GM10266 (cell line): Measurements from ENCODE around the gene LRP1B.

ENCODE experiments used
- DNase-seq: peaks from one replicate; pipeline ENCODE4 v3.0.0; 2012; ENCODE audit errors: extremely low spot score
- CTCF ChIP-seq: IDR thresholded peaks from 2 replicates; pipeline ENCODE4 v1.5.1; 2012; ENCODE audit warnings: mild to moderate bottlenecking, low read depth; ENCODE audit not compliant: control insufficient read depth, insufficient read depth; ENCODE audit errors: missing control alignments

Gene LRP1B

DNA sequence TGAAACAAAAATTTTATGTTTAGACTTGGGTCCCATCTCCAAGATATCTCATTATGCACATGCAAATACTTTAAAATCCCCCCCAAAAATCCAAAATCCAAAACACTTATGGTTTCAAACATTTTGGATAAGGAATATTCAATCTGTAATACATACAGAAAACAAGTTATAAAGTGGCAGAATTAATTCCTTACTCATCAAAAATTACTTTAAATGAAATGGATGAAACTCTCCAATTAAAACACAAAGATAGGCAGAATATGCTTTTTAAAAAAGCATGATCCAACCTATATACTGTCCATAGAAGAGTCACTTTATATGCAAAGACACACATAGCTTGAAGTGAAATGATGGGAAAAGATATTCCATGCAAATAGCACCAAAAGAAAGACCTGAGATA lies 744.6 kb downstream of the LRP1B start:
- no peak for DNase-seq
- TF ChIP-seq CTCF = no peak

DNA sequence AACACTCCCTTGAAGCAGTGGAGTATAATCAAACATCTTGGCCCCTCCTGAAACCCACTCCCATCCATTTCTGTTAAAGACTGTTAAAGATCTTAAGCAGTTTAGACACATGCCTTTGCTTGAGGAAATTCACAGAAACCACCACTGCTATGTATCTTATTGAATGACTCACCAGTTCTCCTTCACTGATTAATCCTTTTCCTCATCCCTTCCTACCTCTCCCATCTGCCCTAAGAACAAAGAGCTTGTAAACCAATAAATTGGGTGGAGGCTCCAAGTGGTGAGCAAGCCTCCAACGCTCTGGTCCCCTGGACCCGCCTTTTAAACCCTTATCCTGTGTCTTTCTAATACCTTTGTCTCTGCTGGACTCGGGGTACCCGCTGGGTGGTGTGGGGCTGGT lies 746.1 kb downstream of the LRP1B start:
- no peak for TF ChIP-seq CTCF
- DNase-seq = no peak

GRCh38 chr2:141381946-141382345 lies 748.9 kb downstream of the LRP1B start:
- no peak for TF ChIP-seq CTCF

DNA sequence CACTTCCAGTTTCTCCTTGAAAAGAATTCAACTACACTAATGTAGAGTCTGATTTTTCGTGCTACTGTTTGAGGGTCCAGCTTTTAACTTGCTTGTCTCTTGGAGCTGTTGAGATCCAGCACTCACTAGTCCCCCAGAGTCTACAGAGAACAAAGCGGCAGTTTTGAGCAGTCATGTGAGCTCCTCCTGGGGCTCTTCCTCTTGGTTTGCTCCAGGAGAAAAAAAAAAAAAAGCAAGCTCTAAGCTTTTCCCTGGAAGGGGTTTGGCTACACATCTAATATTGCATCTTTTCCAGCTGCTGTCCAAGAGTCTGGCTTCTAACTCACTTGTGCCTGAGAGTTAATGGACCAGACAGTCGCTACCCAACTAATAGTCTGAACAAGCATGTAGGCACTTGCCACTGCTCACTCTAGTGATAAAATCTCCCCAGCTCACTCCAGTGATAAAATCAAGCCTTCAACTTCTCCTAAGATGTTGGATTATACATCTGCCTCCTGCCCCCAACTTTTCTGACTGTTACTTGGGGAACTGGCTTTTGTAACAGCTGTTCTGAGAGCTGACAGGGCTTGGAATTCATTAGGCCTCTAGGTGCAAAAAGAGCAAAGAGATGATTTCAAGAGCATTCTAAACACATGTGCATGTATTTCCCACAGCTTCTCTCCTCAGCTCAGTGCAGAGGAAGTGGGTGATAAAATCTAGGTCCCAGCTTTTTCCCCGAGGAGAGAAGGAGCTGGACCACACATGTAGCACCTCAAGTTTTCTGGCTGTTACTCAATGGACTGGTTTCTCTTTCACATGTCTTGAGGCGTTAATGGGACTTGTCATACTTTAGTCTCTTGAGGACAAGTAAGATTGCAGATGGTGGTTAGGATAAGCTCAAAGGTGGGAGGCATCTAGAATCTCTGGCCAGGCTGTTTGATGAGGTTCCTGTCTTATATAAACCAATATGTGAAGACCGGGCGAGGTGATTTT lies 750.5 kb downstream of the LRP1B start:
- no peak for DNase-seq
- no peak for TF ChIP-seq CTCF

More at GRCh38 chr2:141381946-141382345, 748.9 kb downstream of the LRP1B start:
- DNase-seq = no peak

GRCh38 chr2:141364821-141365220 lies 766.0 kb downstream of the LRP1B start:
- no peak for DNase-seq
- no peak for TF ChIP-seq CTCF

DNA sequence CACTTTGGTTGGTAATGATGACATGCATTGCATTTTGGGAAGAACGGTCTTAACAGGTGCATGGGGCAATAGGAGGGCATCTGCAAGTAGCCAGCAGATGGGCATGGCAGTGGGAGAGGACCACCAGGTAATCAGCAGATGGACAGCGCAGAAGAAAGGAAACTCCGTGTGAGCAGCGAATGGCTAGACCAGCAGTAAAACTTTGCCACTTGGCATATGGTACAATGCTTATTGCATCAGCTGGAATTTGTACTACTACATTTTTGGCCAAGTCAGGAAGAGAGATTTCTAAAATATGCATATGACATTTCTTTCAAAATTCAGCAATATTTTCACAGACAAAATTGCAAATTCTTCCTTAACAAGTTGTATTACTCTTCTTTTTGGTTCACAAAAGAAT lies 768.5 kb downstream of the LRP1B start:
- TF ChIP-seq CTCF = no peak
- no peak for DNase-seq

DNA sequence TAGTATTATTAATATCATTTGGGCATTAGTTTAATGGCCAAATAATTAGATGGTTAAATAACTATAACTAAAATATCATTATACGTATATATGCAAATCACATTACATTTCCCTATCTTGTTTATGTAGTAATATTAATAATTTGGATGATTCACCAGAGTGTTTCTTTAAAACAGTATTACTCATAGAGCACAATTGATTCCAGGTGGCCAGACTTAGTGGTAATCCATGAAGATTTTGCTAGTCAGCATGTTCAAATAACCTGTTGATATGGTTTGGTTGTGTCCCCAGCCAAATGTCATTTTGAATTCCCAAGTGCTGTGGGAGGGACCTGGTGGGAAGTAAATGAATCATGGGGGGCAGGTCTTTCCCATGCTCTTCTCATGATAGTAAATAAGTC lies 782.3 kb downstream of the LRP1B start:
- DNase-seq = no peak
- TF ChIP-seq CTCF = no peak
